ENCODE data around the gene BLMH.

Gene BLMH

DNA sequence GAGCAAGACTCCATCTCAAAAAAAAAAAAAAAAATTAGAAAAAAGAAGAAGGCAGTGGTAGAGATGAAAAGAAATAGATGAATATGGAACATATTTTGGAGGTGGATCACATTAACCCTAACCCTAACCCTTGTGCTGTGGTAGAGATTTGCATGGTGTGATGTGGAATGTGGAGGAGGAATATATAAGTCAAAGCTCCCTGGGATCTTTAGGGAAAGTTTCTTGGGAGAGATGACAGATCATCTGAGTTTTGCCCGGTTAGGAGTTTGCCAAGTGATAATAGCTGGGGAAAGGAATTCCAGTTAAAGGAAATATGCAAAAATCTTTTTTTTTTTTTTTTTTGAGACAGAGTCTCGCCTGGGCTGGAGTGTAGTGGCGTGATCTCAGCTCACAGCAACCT, 13.0 kb upstream of the BLMH start:
- no peak for DNase-seq

DNA sequence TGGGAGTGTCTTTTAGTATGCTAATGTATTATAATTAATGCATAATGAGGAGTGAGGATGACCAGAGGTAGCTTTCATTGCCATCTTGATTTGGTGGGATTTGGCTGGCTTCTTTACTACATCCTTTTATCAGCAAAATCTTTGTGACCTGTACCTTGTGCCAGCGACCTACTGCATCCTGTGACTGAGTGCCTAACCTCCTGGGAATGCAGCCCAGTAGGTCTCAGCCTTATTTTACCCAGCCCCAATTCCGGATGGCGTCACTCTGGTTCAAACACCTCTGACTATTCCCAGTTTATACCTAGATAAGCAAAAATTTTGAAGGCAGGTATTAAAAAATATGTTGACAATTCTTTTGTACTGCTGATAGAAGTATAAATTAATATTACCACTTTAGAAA, 10.5 kb upstream of the BLMH start:
- DNase-seq = no peak

DNA sequence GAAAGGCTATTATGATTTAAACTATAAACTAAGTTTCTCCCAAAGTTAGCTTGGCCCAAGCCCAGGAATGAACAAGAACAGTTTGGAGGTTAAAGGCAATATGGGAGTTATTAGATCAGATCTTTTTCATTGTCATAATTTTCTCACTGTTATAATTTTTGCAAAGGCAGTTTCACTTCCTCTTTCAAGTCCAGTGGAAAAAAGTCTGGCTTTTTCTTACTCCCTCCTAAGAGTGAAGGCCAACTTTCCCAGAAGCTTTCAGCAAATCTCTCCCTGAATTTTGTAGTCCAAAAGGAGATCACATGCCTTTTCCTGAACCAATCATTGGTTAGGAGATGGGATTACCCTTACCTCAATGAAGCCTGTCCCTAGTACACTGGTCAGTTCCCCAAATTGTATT, 9.1 kb upstream of the BLMH start:
- DNase-seq = no peak

DNA sequence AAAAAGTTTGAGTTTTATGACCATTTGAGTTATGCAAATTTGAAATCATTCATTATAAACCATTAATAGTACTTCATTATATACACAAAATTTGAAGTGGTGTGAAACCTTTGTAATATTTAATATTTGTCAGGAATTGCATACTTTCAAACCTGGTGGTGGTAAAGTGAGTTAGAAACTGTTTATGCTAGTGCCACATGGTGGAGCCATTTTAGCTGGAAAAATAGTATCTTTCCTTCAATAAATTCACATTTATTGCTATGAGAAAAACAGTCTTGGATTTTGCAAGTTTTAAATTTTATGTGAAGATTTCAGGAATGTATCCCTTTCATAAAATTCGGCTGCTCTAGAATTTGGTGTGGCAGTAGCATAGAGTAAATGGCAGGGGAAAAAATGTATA, 7.3 kb upstream of the BLMH start:
- no peak for DNase-seq

DNA sequence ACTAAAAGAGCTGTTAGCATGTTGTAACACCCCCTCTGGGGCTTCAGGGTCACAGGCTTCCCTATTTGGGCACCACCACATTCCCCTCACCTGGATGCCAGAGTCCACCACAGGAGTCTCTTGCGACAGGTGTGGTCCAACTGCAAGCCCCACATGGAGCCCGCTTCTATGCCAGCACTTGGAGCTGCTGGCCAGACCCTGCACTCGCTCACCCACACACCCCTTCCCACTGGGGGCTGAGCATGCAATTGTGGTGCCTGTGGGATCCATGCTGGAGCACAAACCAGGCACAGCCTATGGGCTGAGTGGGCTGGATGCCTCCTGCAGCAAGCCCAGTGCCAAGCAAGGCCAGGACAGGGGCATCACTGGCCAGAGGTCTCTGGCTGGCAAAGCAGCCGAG, 6.0 kb upstream of the BLMH start:
- no peak for DNase-seq

DNA sequence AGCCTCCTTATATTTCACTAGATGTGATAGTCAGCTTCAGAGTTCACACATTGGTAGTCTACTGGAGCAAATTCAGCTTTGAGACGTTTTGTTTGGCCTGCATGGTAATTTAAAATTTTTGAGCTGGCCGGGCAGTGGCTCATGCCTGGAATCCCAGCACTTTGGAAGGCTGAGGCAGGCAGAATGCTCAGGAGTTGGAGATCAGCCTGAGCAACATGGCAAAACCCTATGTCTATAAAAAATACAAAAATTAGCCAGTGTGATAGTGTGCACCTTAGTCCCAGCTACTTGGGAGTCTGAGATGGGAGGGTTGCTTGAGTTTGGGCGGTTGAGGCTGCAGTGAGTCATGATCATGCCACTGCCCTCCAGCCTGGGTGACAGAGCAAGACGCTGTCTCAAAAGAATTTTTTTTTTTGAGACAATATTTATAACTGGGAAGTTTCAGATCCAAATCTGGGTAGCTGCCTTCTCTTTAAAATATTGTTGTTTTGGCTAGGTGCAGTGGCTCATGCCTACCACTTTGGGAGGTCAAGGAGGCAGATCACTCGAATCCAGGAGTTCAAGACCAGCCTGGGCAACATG, 4.8 kb upstream of the BLMH start:
- DNase-seq = no peak

DNA sequence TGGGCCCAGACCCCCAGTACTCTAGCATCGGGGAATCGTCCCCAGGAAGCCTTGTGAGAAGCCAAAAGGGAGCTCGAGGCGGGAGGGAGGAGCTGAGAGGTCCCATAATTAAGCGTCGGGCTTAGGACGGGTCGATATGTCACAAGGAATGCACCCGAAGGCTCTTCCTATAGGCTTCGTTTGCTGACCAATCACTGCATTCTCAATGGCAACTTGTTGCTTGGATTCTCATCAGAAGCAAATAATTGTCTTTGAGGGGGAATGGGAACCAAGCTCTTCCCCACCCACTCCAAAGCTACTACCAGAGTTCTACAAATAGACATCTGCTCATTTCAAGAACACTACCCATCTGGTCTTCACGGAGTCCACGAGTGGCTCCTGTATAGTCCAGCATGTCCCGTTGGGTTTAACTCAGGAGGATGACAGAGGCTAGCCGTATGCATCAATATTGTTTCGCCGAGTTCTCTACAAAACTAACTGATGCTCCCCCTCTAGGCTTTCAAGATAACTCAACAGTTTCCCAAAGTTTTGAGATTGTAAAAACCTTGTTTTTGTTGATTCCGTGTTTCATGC, 628 bp upstream of the BLMH start:
- DNase-seq = no peak

DNA sequence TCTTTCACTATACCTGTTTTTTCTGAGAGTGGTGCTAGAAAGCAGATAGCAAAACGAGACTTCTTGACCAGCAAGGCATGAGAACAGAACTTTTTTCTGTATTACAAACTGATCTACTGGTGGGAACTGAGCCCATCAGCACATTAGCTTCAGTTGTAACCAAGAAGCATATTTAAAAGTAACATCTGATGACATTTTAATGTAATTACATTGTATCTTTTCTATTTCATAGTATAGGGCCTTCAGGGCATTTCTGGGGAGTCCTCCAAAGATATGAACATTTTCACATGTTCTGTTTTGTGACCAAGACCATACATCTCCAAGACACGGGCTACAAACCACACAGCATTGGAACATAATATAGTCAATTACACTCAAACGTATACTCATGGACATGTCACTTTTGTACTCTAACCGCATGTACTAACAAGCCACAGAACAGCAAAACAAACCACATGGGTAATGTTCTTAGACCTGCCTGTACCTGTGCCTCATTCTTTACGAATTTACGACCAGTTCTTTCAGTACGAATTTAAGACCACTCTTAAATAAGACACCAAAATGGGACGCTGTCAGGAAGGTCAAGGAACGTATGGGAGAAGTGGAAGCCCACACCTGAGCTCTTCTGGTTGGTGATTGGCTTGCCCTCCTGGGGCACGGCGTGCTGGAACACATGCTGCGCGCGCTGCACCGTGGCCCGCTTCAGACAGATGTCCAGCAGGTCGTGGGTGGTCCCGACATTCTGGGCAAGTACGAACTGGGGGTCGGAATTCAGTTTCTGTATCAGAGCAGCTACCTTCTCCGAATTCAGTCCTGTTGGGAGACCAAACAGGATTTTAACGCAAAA, 825 bp downstream of the BLMH start:
- no peak for DNase-seq

DNA sequence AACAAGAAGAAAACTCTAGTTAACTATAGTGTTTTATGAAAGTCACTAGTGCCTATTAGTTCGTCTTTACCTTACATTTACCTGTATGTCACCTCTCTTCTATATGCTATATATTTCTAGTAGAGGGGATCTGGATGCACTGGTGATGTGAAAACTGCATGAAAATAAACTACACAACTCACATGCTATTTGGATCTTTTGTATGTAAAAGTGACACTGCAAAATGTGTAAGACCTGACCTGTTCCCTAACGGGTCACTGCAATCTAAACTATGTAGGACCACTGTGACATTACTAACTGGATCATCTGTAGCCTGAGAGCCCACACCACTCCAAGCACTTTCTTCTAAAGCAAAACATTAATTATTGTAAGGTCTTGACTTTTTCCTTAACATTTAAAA, 1.7 kb downstream of the BLMH start:
- DNase-seq = no peak

DNA sequence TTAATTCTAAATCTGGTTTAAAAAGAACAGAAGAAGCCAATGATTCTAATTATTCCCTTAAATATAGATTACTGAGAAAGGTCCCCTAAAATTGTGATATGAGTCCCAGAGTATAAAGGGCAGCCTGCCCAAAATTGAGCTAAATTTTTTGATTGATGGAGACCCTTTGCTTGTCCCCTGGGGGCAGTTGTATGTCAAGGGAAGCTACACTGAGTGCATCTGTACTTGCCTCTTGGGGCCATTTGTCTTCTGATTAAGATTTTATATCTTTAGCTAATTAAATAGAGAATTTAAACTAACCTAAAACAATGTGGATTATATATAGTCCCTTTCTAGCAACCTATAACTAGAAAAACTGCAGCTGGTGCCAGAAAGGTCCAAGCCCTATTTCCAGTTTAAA, 12.6 kb downstream of the BLMH start:
- no peak for DNase-seq

DNA sequence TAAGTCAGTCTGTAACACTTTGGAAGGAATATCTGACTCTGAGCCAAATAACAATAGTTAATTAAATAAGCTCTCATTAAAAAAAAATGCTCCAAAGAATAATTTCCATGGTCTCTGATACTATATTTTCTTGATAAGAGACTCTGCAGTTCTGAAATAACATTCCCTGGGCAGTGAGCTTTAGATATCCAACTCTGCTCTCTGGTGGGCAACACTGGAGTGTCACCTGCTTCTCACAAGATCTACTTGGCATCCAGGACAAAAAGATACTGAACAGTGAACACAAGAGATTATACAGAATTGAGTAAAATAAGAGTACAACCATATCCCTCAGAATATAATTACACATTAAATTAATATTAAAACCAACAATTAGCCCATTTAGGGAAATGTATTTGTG, 13.7 kb downstream of the BLMH start:
- DNase-seq = no peak

DNA sequence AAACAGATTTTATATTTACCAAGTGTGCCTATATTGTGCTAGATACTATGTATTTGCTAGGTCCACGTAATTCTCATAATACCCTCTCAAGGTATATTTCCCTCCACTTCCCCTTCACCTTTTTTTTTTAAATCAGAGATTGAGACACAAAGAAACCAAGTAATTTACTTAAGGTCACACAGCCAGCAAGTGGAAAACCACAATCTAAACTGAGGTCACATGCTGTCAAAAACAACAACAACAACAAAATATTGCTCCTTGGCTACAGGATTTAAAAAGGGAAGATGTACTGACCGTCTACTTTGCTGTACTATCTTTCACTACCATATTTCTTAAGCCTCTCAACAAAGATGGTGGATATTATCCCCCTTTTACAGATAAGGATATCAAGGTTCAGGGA, 15.8 kb downstream of the BLMH start:
- DNase-seq = no peak

DNA sequence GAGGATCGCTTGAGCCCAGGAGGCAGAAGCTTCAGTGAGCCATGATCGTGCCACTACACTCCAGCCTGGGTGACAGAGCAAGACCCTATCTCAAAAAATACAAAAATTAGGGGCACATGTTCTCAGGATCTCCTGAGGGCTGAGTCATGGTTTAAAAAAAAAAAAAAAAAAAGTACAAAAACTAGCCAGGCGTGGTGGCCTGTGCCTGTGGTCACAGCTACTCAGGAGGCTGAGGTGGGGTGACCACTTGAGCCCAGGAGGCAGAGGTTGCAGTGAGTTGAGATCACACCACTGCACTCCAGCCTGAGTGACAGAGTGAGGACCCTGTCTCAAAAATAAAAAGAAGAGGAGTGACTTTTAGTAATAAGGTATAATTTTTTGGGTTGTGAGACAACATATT, 16.9 kb downstream of the BLMH start:
- DNase-seq = no peak

DNA sequence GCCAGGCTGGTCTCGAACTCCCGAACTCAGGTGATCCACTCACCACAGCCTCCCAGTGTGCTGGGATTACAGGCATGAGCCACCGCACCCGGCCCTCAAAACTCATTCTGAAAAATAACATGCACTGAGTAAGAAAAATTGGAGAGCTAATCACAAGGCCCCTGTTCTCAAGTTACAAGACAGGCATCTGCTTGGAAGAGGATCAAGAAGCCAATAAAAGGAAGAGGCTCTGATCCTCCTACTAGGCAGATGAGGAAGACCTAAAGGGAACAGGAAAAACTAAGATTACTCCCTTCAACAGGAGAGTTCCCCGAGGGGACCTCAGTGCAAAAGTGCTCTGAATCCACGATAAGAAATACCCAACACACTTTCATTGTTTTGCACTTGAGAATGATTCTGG, 18.4 kb downstream of the BLMH start:
- DNase-seq = no peak

DNA sequence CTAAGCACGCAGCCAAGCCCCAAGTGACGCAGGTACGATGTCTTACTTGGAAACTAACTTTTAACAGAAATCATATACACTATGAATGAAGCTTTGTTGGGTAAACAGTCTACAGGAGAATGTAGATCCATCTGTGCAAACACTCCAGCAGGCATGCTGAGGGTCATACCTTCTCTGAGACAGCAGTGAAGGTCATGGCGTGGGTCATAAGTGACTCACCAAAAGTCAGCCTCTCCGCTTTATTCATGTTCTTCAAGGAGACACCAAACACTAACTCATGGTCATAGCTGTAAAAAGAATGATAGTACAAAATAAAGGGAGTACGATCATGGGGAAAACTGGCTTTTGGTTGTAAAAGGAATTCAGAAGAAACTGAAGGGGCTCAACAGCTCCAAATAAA, 20.6 kb downstream of the BLMH start:
- DNase-seq = no peak

DNA sequence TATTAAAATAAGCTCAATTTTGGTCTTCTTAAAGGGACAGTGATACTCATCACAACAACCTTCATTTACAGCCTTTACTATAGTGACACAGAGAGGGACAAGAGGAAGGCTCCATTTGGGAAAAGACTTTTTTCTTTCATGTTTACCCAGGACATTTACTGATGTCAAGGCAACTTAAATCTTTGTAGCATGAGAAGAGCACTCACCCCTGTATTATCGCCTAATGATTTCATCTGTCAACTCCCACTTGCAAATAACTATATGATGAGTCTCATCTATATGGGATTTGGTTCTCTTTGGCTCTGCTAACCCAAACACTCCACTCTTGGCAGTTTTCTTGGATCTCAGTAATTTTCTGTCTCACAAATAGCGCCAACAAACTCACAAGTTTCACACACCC, 24.1 kb downstream of the BLMH start:
- DNase-seq = no peak

DNA sequence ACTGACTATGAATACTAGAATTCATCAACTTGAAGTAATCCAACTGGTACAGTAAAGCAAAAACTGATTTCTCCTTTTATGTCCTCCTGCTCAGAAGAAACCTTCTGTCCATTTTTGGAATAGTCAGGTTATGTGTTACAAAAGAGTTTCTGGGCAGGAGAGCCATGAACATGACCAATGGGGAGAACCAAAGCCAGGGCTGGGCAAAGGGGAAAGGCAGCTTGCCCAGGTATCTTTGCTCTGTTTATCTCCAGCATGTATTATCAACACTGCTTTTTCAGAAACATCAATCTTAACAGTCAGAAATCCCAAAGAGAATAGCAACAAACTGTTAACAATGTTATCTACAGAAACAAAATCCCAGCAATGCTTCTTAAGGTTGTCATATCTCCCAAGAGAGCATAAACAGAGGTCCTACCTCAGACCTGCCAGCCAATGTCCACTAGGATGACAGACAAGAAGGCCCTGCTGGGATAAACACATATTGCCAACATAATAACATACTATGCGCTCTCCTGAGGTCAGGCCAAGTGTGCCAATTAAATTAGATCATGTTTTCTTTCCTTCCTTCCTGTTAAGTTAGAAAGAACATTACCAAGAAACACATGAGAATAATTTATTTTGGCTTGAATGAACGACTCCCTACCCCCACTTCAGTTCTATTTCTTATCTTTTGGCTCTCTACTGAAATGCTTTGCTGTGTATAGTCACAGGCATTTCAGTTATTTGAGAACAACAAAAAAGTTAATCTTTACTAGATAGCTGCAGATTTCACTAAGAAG, 28.0 kb downstream of the BLMH start:
- DNase-seq = no peak

DNA sequence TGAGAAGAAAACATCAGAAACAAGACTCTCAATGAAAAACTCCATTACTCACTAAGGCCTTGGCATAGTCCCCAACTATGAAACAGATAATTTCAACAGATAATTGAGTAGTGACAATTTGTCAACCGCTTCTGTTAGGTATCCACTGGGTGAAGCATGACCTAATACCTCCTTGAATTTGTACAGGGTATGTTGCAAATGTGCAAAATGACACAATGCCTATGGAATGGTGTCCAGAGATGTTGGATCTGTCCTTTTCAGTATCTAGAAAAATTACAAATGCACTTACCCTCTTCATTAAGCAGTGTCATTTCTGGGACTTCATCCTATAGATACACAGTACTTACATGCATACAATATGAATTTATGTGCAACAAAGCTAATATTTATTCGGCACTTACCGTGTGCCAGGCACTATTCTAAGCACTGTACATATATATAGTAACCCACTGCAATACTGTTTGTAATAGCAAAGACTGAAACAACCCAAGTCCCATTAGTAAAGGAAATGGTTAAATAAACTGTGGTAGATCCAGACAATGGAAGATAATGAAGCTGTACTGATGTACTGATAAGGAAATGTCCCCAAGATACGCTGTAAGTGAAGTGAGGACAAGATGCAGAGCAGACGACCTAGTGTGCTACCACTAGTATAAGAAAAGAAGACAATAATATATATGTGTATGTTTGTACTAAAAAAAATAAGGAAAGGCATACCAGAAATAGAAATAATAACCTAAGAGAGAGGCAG, 34.8 kb downstream of the BLMH start:
- no peak for DNase-seq

DNA sequence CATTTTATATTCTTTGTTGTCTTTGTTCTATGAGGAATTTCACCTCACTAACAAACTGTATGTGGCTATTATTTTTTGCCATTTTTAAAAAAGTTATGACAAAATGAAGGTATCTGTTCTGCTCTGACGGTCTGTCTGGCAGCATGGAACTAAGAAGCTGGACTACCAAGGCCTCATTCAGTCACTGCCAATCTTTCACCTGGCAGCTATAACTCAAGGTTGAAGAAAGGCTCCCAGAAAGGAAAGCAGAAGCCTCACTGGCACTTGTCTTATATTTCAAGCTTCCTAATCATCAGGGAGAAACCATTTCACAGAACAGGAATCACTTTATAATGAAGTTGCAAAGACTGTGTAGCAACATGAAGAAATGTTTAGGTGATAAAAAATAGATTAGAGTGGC, 37.6 kb downstream of the BLMH start:
- no peak for DNase-seq

DNA sequence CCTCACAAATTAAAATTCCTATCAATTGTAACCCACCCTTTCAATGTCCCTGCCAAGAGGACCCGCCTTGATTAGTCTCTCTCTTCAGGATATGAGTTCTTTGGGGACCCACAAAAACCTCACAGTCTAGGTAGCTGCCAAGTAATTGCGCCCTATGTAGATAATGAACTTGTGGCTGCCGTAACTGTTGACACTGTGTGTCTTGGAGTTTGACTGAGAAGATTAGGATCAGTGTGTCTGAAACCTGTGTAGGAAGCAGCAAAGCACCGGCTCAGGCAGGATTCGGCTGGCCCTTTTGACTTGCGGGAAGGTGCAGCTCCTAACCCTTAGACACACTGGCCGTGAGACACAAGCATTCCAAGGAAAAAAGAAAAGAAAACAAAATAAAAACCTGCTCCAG, 38.4 kb downstream of the BLMH start:
- DNase-seq = no peak

DNA sequence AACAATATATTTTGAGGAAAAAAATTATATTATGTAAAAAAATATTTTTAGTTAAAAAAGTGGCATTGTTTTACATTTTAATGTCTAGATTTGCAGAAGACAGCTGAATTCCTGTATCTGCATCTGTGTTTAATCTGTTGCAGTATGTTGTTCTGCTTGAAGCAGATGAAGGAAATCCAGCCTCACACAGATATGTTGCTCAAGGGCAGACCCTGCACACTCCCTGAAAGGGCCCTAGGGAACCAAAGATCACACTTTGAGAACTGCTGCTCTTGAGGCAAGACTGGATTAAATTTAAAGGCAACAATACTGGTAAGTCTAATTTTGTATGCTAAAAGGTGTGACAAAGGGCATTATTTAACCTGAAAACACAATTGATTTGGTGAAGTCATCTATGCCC, 39.8 kb downstream of the BLMH start:
- no peak for DNase-seq

DNA sequence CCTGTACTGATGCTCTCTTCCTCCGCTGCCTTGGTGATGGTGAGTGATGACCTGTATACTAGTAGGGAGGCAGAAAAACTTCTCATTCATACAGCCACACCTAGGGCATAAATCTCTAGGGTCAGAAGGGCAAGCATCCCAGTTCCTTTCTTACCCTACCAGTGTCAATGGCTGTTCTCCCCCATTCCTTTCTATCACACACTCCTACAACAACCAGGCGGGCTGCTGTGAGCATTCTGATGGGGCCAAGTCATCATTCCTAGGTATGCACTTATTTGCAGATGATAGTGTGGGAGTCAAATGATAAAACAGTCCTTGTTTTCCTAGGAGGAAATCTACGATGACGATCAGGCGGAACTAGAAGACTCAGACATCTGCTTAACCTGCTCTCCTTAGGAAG, 42.3 kb downstream of the BLMH start:
- no peak for DNase-seq

DNA sequence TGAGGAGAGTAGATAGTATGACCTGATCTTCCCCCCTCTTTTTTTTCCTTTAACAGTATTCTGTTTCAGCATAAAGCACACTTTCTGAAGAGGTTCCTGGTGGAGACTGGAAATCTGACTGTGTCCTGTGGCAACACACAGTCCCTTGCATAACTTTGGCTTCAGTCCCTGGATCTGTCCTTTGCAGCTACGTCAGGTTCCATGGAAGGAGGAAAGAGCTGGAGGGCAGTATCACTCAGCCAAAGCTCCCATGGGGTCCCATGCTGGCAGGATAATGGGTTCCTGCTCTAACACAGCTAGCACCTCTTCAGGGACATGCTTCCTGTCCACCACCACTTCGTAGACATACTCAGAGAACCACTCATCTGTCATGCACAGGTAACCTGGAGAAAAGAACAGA, 43.0 kb downstream of the BLMH start:
- no peak for DNase-seq

Measured in hippocampal formation (tissue), 2 donors.